Tibial artery (tissue), 4 donors: ENCODE data around the gene POLR3GL.
A peak's percentile ranks its signal among the peaks of the same experiment; 100 is the strongest.

ENCODE experiments used
- DNase-seq, 2 donors: peaks; one replicate each; pipeline ENCODE4 v3.0.0-alpha.2; 2019
- H3K27ac ChIP-seq, 2 donors: fragments of 200-600 bp; sonication (generic) in 1 of 2; 1 replicate in 1 of 2; 2 replicates in 1 of 2; pipeline ENCODE4 v1.5.1; 2018 to 2019; ENCODE audit warnings: mild to moderate bottlenecking in 1 of 2
- H3K27me3 ChIP-seq, 2 donors: fragments of 200-600 bp; sonication (generic) in 1 of 2; one replicate each; pipeline versions ENCODE4 v1.5.1 to v1.6.0; 2016 to 2019
- H3K36me3 ChIP-seq, 3 donors: fragments of 200-600 bp; sonication (generic) in 2 of 3; one replicate each; pipeline ENCODE4 v1.5.1; 2016 to 2019; ENCODE audit warnings: mild to moderate bottlenecking in 2 of 3
- H3K4me1 ChIP-seq, 4 donors: fragments of 200-600 bp; sonication (generic) in 2 of 4; 1 replicate in 3 of 4; 2 replicates in 1 of 4; pipeline ENCODE4 v1.5.1; 2016 to 2019
- H3K4me3 ChIP-seq, 2 donors: fragments of 200-600 bp; sonication (generic) in 1 of 2; 1 replicate in 1 of 2; 2 replicates in 1 of 2; pipeline ENCODE4 v1.5.1; 2018 to 2019; ENCODE audit warnings: mild to moderate bottlenecking in 2 of 2
- H3K9me3 ChIP-seq, 3 donors: fragments of 200-600 bp; sonication (generic) in 1 of 3; one replicate each; pipeline ENCODE4 v1.5.1; 2016 to 2019
- CTCF ChIP-seq, 2 experiments: fragments of 200-600 bp in 1 of 2; fragments of 450-650 bp in 1 of 2; IDR thresholded peaks; one replicate each; pipeline ENCODE4 v1.5.1; 2017 to 2019; ENCODE audit warnings: antibody characterized with exemption in 2 of 2, mild to moderate bottlenecking in 1 of 2, moderate library complexity in 1 of 2
- intact Hi-C: fragments of 100-400 bp; cut with DNase I; formaldehyde crosslinking; loops from one replicate; pipeline ENCODE4 v1.15.0; 2023; ENCODE audit warnings: low total_unique reads

The POLR3GL gene

DNA sequence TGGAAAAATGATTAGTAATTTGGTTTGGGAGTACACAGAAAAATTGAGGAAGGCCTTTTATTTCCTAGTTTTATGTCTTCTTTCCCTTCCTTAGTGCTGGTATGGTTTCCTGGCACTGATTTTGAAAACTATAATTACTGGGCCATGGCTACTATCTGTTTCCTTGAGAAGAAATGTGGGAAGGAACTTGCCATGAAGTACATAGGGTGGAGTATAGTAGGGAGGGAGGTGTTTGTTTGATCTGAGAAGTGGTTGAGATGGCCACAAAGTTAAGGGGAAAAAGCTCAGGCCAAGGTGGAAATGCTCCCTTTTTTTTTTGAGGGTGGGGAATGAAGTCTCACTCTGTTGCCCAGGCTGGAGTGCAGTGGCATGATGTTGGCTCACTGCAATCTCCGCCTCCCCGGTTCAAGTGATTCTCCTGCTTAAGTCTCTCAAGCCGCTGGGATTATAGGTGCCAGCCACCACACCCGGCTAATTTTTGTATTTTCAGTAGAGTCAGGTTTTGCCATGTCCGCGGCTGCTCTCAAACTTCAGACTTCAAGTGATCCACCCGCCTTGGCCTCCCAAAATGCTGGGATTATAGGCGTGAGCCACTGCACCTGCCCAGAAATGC, 45.7 kb downstream of the POLR3GL start:
- Histone ChIP-seq H3K36me3 (no peaks in the 10 kb centered on the region), H3K4me3 (no peak overlapping the region), H3K27ac (no peak overlapping the region), H3K27me3 (no peaks in the 10 kb centered on the region), H3K9me3 (no peaks in the 10 kb centered on the region), H3K4me1 (peaks cover 0 to 23% (median 13%) of the 10 kb centered on the region in 4 donors)
- intact Hi-C loops = loop anchor here (5.0 kb wide), 1 partner anchor 93 kb away; the partner anchor contains the start of gene PEX11B
- no peak for TF ChIP-seq CTCF (IDR thresholded peaks at IDR 0.05)
- no peak for DNase-seq

- TF ChIP-seq CTCF (IDR thresholded peaks at IDR 0.05) = peak; percentile 72 to 75
- Histone ChIP-seq H3K36me3 (no peaks in the 10 kb centered on the region), H3K4me3 (no peak overlapping the region), H3K4me1 (peaks cover 0 to 3% (median 0%) of the 10 kb centered on the region in 4 donors), H3K9me3 (no peaks in the 10 kb centered on the region), H3K27ac (no peak overlapping the region), H3K27me3 (no peaks in the 10 kb centered on the region)
- intact Hi-C loops = loop anchor here (5.0 kb wide), 1 partner anchor 96 kb away; the partner anchor contains the start of gene PEX11B
- peak in 1 of 2 donors; percentile 55 for DNase-seq
Observed at GRCh38 chr1:146012703-146013558, 48.4 kb downstream of the POLR3GL start.

GRCh38 chr1:146013559-146013922, 49.1 kb downstream of the POLR3GL start:
- H3K4me3 ChIP-seq = no peak overlapping the region
- H3K27me3 ChIP-seq = peaks cover 0 to 1% of the 10 kb centered on the region in 2 donors
- peak in 1 of 2 donors; percentile 18 for DNase-seq
- H3K9me3 ChIP-seq = no peaks in the 10 kb centered on the region
- intact Hi-C loops = loop anchor here (5.0 kb wide), 1 partner anchor 96 kb away; the partner anchor contains the start of gene PEX11B
- no peak for TF ChIP-seq CTCF (IDR thresholded peaks at IDR 0.05)
- H3K4me1 ChIP-seq = no peaks in the 10 kb centered on the region
- H3K36me3 ChIP-seq = no peaks in the 10 kb centered on the region
- no peak overlapping the region for H3K27ac ChIP-seq

GRCh38 chr1:146016891-146017290, 52.4 kb downstream of the POLR3GL start:
- no peaks in the 10 kb centered on the region for H3K36me3 ChIP-seq
- DNase-seq = no peak
- TF ChIP-seq CTCF (IDR thresholded peaks at IDR 0.05) = no peak
- H3K9me3 ChIP-seq = no peaks in the 10 kb centered on the region
- no peak overlapping the region for H3K4me3 ChIP-seq
- H3K27ac ChIP-seq = no peak overlapping the region
- H3K4me1 ChIP-seq = peaks cover 0 to 16% (median 8%) of the 10 kb centered on the region in 4 donors
- peaks cover 0 to 32% of the 10 kb centered on the region in 2 donors for H3K27me3 ChIP-seq
- intact Hi-C loops = no loop called here

DNA sequence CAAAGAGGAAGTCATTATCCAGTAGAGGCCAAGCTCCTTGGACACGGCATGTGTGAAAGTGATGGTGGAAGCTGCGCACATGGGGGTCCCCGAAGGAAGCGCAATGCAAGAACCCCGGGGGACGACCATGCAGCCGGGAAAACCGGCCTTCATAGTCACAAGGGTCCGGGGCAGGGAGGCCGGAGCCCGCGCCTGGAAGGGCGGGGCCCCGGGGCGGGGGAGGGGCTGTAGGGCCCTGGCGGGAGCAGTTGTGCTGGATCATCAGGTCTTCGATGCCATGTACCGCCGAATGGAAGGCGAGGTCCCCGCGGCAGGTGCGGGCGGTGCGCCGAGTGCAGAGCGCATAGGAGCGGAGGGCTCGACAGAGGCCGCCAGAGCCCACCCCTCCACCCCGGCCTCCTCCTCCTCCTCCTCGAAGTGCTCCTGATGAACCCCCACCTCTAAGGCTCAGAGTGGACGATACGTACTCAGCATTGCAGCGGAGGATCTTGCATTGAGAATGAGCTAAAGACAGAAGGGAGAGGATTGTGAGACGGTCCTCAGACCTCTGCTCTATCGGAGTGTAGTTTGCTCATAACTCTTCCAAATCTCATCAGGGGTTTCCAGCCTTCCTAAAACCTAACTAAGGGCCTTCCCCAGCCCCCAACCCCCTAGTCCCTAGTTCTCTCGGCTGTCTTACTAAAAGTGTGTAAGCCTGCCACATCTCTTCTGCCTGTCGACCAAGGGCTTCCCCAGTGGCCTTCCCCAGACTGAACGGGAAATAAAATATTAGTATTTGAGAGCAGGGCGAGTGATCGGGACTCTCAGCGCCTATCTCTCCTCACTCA, 55.0 kb downstream of the POLR3GL start:
- Histone ChIP-seq H3K27ac (no peak overlapping the region), H3K36me3 (no peaks in the 10 kb centered on the region), H3K4me1 (peaks cover 0 to 16% (median 8%) of the 10 kb centered on the region in 4 donors), H3K9me3 (no peaks in the 10 kb centered on the region), H3K4me3 (peak overlapping the region in 1 of 2 donors; percentile 40), H3K27me3 (peaks cover 0 to 42% of the 10 kb centered on the region in 2 donors)
- intact Hi-C loops = no loop called here
- peak in 1 of 2 donors; percentile 19 for DNase-seq
- TF ChIP-seq CTCF (IDR thresholded peaks at IDR 0.05) = no peak
